ENCODE data around the gene DLG4. TPM values are rescaled to one million over a fixed set of nuclear protein-coding genes. Genes with fewer than 3 reads are reported as not detected.
A peak's percentile ranks its signal among the peaks of the same experiment; 100 is the strongest.

The DLG4 gene
- total RNA-seq, 4 donors from 2014 or later = 6.8 to 21.5 (median 12.4) TPM

DNA sequence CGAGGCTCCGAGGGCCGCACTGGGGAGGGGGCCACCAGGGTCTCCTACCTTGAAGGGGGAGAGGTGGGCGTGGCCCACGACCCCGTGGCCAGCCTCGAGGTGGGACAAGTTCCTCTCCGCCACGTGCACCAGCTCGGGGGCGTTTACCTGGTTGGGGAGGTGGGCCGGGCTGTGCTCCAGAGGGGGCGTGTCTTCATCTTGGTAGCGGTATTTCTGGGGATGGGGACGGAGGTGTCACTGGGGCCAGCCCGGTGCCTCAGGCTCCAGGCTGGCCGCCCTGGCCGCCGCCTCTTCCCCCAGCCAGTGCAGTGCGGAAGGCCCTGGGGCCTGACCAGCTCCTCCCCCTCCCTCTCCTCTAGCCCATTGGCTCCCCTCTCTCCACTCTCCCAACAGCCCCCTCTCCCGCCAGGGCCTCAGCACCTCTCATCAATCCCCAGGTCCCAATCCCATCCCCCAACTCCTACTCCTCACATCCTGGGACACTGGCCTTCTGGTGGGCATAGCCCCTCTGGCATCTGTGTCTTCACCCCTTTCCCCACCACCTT is 11.5 kb downstream of the DLG4 start:
- 59 to 71% methylated on average over 13 to 20 of the region's 21 CpGs for WGBS, 2 donors
- no peak for DNase-seq
- peaks cover 0 to 2% of the 10 kb centered on the region in 2 donors for H3K36me3 ChIP-seq
- no peaks in the 10 kb centered on the region for H3K9me3 ChIP-seq
- peaks cover 0 to 15% of the 10 kb centered on the region in 2 donors for H3K4me1 ChIP-seq
- no peak overlapping the region for H3K4me3 ChIP-seq (replicated peaks in 1 of 3)
- intact Hi-C loops (cut with DNase I) = no loop called here
- H3K27me3 ChIP-seq = no peaks in the 10 kb centered on the region
- no peak overlapping the region for H3K27ac ChIP-seq
- TF ChIP-seq POLR2A (IDR thresholded peaks at IDR 0.05) = no peak
- TF ChIP-seq, protein P1, sequence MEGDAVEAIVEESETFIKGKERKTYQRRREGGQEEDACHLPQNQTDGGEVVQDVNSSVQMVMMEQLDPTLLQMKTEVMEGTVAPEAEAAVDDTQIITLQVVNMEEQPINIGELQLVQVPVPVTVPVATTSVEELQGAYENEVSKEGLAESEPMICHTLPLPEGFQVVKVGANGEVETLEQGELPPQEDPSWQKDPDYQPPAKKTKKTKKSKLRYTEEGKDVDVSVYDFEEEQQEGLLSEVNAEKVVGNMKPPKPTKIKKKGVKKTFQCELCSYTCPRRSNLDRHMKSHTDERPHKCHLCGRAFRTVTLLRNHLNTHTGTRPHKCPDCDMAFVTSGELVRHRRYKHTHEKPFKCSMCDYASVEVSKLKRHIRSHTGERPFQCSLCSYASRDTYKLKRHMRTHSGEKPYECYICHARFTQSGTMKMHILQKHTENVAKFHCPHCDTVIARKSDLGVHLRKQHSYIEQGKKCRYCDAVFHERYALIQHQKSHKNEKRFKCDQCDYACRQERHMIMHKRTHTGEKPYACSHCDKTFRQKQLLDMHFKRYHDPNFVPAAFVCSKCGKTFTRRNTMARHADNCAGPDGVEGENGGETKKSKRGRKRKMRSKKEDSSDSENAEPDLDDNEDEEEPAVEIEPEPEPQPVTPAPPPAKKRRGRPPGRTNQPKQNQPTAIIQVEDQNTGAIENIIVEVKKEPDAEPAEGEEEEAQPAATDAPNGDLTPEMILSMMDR (IDR thresholded peaks at IDR 0.05) = no peak

DNA sequence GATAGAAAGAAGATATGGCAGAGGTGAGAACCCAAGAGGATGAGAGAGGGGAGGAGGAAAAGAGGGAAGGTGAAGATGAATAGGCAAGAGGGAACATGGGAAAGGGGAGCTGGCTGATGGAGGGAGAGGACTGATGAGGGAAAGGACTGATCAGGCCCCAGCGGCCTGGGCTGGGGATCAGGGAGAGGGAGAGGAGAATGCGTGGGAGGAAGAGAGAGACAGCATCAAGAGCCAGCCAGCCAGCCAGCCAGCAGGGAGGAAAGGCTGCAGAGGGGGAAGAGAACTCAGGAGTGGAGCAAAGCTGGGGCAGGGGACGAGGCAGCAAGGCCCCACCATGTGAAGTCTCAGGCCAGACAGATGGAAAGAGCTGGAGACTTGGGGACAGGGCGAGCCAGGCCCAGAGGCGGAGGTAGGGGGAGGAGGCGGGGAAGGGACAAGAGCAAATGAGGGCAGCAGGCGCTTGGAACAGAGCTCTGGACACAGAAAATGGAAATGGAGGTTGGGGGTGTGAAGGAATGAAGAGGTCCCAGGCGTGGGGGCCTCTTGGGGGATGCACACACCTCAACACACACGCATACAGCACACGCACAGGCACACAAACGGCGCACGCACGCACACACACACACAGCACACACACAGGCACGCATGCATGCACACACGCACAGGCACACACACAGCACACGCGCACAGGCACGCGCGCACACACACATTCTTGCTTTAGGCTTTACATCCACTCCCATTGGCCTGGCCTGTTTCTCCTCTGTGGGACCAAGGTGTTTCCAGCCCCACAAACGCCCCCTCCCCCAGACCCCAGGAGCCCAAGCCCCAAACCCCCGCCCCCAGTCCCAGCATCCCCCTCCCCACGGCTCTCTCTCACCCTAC is 12.3 kb downstream of the DLG4 start:
- no peaks in the 10 kb centered on the region for H3K27me3 ChIP-seq
- H3K9me3 ChIP-seq = no peaks in the 10 kb centered on the region
- TF ChIP-seq, protein P1 (IDR thresholded peaks at IDR 0.05) = no peak
- no peak for TF ChIP-seq POLR2A (IDR thresholded peaks at IDR 0.05)
- 80 to 88% methylated on average over 24 of the region's 24 CpGs for WGBS, 2 donors
- no peak overlapping the region for H3K4me3 ChIP-seq (replicated peaks in 1 of 3)
- no peak overlapping the region for H3K27ac ChIP-seq
- peaks cover 0 to 15% of the 10 kb centered on the region in 2 donors for H3K4me1 ChIP-seq
- intact Hi-C loops (cut with DNase I) = no loop called here
- H3K36me3 ChIP-seq = peaks cover 3 to 6% of the 10 kb centered on the region in 2 donors
- DNase-seq = no peak

DNA sequence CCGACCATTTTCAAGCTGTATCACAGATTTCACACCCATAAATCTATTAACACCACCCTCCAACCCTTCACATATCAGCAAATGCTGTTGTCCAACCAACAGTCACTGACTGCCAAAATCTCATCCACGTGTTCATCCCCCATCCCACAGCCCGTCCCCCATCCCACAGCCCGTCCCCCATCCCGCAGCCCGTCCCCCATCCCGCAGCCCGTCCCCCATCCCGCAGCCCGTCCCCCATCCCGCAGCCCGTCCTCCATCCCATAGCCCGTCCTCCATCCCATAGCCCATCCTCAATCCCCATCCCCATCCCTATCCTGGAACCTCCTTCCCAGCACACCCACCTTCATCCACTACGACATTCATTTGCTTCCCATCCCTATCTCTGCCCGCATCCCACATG is 14.1 kb downstream of the DLG4 start:
- peak overlapping the region in 1 of 3 donors; percentile 41 for H3K4me3 ChIP-seq (replicated peaks in 1 of 3)
- intact Hi-C loops (cut with DNase I) = no loop called here
- H3K9me3 ChIP-seq = no peaks in the 10 kb centered on the region
- H3K27ac ChIP-seq = peak overlapping the region in 1 of 3 donors; percentile 24
- peaks cover 0 to 8% of the 10 kb centered on the region in 2 donors for H3K4me1 ChIP-seq
- TF ChIP-seq, protein P1 (IDR thresholded peaks at IDR 0.05) = no peak
- TF ChIP-seq POLR2A (IDR thresholded peaks at IDR 0.05) = no peak
- H3K36me3 ChIP-seq = peaks cover 3 to 6% of the 10 kb centered on the region in 2 donors
- 45 to 49% methylated on average over 15 of the region's 15 CpGs for WGBS, 2 donors
- DNase-seq = no peak
- H3K27me3 ChIP-seq = no peaks in the 10 kb centered on the region

DNA sequence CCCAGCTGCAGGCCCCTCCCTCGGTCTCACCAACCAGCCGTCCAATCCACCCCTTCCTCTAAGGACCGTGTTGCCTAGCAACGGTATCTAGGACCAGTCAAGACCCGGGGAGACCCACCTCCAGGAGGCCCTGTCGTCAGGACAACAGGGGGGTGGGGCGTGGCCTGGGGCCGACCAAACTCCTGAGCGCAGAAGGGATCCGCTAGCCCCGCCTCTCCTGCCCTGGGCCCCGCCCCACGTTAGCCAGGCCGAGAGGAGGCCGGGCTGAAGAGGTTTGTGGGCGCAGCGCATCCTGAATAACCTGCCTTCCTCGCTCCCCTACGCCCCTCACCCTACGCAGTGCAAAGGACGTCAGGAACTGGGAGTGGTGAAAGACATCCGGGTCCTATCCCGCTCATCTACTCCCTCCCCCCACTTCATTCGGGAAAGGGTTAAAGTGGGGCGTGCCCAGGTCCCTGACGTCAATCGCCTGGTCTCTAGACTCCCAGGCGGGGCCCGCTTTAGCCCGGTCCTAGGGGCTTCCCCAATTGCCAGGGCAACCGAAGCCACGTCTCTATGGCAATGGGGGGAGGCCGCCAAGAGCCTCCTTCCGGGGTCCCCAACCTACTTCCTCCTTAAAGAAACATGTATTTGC is 14.7 kb downstream of the DLG4 start:
- no peaks in the 10 kb centered on the region for H3K9me3 ChIP-seq
- H3K4me1 ChIP-seq = peaks cover 0 to 8% of the 10 kb centered on the region in 2 donors
- peak overlapping the region in 2 of 3 donors; percentile 8 to 41 for H3K4me3 ChIP-seq (replicated peaks in 1 of 3)
- H3K27ac ChIP-seq = peak overlapping the region in 2 of 3 donors; percentile 24 to 45
- no peaks in the 10 kb centered on the region for H3K27me3 ChIP-seq
- peak; percentile 62 to 79 for DNase-seq
- peaks cover 3 to 6% of the 10 kb centered on the region in 2 donors for H3K36me3 ChIP-seq
- TF ChIP-seq, protein P1 (IDR thresholded peaks at IDR 0.05) = no peak
- no peak for TF ChIP-seq POLR2A (IDR thresholded peaks at IDR 0.05)
- intact Hi-C loops (cut with DNase I) = no loop called here
- WGBS, 2 donors = 1 to 4% methylated on average over 11 to 26 of the region's 34 CpGs

Data from thyroid gland (tissue), 4 donors.